Liver (tissue), 9 donors: ENCODE data around the gene ACYP2. TPM values are rescaled to one million over a fixed set of nuclear protein-coding genes. Genes with fewer than 3 reads are reported as not detected.
A peak's percentile ranks its signal among the peaks of the same experiment; 100 is the strongest.
"Not testable (repeated sequence)": the region's sequence is repeated elsewhere in the genome, so short reads cannot be mapped to it uniquely, and the experiment has no call there.

Experiments used
- DNase-seq: peaks from one replicate; pipeline ENCODE4 v3.0.0-alpha.2; 2017; ENCODE audit warnings: low spot score
- H3K27ac ChIP-seq, 2 donors: one replicate each; pipeline ENCODE4 v1.7.0; 2013; ENCODE audit warnings: inconsistent platforms in 2 of 2, low read length in 2 of 2, control low read depth in 1 of 2, low read depth in 1 of 2, mild to moderate bottlenecking in 1 of 2
- H3K27me3 ChIP-seq, 4 donors: one replicate each; pipeline versions ENCODE4 v1.6.1 to v1.7.0; 2013; ENCODE audit warnings: low read length in 3 of 4, inconsistent platforms in 1 of 4, mild to moderate bottlenecking in 1 of 4, moderate library complexity in 1 of 4; ENCODE audit not compliant: control insufficient read depth in 4 of 4, insufficient read depth in 4 of 4
- H3K36me3 ChIP-seq, 4 donors: one replicate each; pipeline versions ENCODE4 v1.6.1 to v1.7.0; 2013; ENCODE audit warnings: low read length in 3 of 4, mild to moderate bottlenecking in 3 of 4, low read depth in 1 of 4, moderate library complexity in 1 of 4; ENCODE audit not compliant: control insufficient read depth in 4 of 4, insufficient read depth in 3 of 4
- H3K4me1 ChIP-seq, 4 donors: one replicate each; pipeline versions ENCODE4 v1.6.1 to v1.7.0; 2013; ENCODE audit warnings: low read length in 3 of 4, mild to moderate bottlenecking in 3 of 4, moderate library complexity in 1 of 4; ENCODE audit not compliant: control insufficient read depth in 4 of 4, insufficient read depth in 4 of 4
- H3K4me3 ChIP-seq, 3 donors: one replicate each; pipeline versions ENCODE4 v1.6.1 to v1.7.0; 2013; ENCODE audit warnings: low read length in 3 of 3, control low read depth in 1 of 3, low read depth in 1 of 3, mild to moderate bottlenecking in 1 of 3
- H3K9ac ChIP-seq, 2 donors: one replicate each; pipeline ENCODE4 v1.7.0; 2013; ENCODE audit warnings: low read length in 2 of 2, mild to moderate bottlenecking in 2 of 2, moderate library complexity in 2 of 2, control low read depth in 1 of 2, low read depth in 1 of 2
- H3K9me3 ChIP-seq, 4 donors: one replicate each; pipeline versions ENCODE4 v1.6.1 to v1.7.0; 2013; ENCODE audit warnings: low read length in 3 of 4; ENCODE audit not compliant: control insufficient read depth in 4 of 4
- EGR1 ChIP-seq, 2 donors: IDR thresholded peaks; 2 replicates each; pipeline ENCODE4 v1.6.1; 2016 to 2018; ENCODE audit warnings: antibody characterized with exemption in 2 of 2, low read depth in 2 of 2
- FOXA1 ChIP-seq: IDR thresholded peaks from 2 replicates; pipeline ENCODE4 v1.6.1; 2016; ENCODE audit warnings: antibody characterized with exemption
- FOXA2 ChIP-seq: IDR thresholded peaks from 2 replicates; pipeline ENCODE4 v1.6.1; 2016; ENCODE audit warnings: antibody characterized with exemption
- GABPA ChIP-seq, 2 donors: IDR thresholded peaks in 1 of 2; conservative IDR thresholded peaks in 1 of 2; 2 replicates each; pipeline ENCODE4 v1.6.1; 2016; ENCODE audit warnings: antibody characterized with exemption in 2 of 2, mild to moderate bottlenecking in 1 of 2, moderate library complexity in 1 of 2
- HNF4A ChIP-seq, 2 donors: conservative IDR thresholded peaks; 2 replicates each; pipeline ENCODE4 v1.6.1; 2016; ENCODE audit warnings: antibody characterized with exemption in 2 of 2, mild to moderate bottlenecking in 2 of 2
- HNF4G ChIP-seq: IDR thresholded peaks from 2 replicates; pipeline ENCODE4 v1.6.1; 2016; ENCODE audit warnings: antibody characterized with exemption
- JUND ChIP-seq, 2 donors: IDR thresholded peaks; 2 replicates each; pipeline ENCODE4 v1.6.1; 2016; ENCODE audit warnings: antibody characterized with exemption in 2 of 2
- NR2F2 ChIP-seq: IDR thresholded peaks from 2 replicates; pipeline ENCODE4 v1.6.1; 2016; ENCODE audit warnings: antibody characterized with exemption
- RAD21 ChIP-seq, 2 donors: IDR thresholded peaks; 2 replicates each; pipeline ENCODE4 v1.6.1; 2016; ENCODE audit warnings: antibody characterized with exemption in 2 of 2, mild to moderate bottlenecking in 2 of 2
- RXRA ChIP-seq, 2 donors: IDR thresholded peaks; 2 replicates each; pipeline ENCODE4 v1.6.1; 2017 to 2018; ENCODE audit warnings: antibody characterized with exemption in 2 of 2, mild to moderate bottlenecking in 1 of 2
- TAF1 ChIP-seq: conservative IDR thresholded peaks from 2 replicates; pipeline ENCODE4 v1.6.1; 2016; ENCODE audit warnings: antibody characterized with exemption, mild to moderate bottlenecking
- WGBS: extraction: QIAGEN DNeasy Blood & Tissue Kit; methylation state at CpG from one replicate; pipeline ENCODE4 v1.1.7; 2013; 5-methylcytosine and 5-hydroxymethylcytosine counted together
- polyA plus RNA-seq, 2 donors: library from polyadenylated mRNA; stranded (reverse) in 1 of 2; unstranded in 1 of 2; fragments of 200-250 nt in 1 of 2; fragments of >200 nt in 1 of 2; fragmentation: Nextera tagmentation in 1 of 2; extraction: Ambion mirVana in 1 of 2; gene quantifications; one replicate each; pipeline versions ENCODE4 v1.2.1 to v1.2.3, GENCODE V29; 2013 to 2015
- total RNA-seq, 2 donors: library from RNA; depleted of rRNA; stranded (reverse); fragments of >200 nt; gene quantifications; one replicate each; pipeline ENCODE4 v1.2.3, GENCODE V29; 2014
- TF ChIP-seq, protein P1 (sequence below): fragments of 150-350 bp; IDR thresholded peaks from 2 replicates; pipeline ENCODE4 v1.5.1; 2017; ENCODE audit warnings: improper control_type of control experiment, low read depth, low read length; ENCODE audit not compliant: missing input control
- TF ChIP-seq, protein P2 (sequence below): IDR thresholded peaks from 2 replicates; pipeline ENCODE4 v1.6.1; 2016; ENCODE audit warnings: antibody characterized with exemption, mild to moderate bottlenecking
- TF ChIP-seq, protein P3 (sequence below): IDR thresholded peaks from 2 replicates; pipeline ENCODE4 v1.6.1; 2016; ENCODE audit warnings: antibody characterized with exemption
- TF ChIP-seq, protein P4 (sequence below): IDR thresholded peaks from 2 replicates; pipeline ENCODE4 v1.6.1; 2016; ENCODE audit warnings: antibody characterized with exemption
- donor health status: healthy.
- donor health status: healthy.
- donor health status: healthy.
- donor health status: healthy.
- donor health status: healthy.

The ACYP2 gene
- total and polyA plus RNA-seq, 4 donors, result 13.1 to 44.3 (median 15.4) TPM

DNA sequence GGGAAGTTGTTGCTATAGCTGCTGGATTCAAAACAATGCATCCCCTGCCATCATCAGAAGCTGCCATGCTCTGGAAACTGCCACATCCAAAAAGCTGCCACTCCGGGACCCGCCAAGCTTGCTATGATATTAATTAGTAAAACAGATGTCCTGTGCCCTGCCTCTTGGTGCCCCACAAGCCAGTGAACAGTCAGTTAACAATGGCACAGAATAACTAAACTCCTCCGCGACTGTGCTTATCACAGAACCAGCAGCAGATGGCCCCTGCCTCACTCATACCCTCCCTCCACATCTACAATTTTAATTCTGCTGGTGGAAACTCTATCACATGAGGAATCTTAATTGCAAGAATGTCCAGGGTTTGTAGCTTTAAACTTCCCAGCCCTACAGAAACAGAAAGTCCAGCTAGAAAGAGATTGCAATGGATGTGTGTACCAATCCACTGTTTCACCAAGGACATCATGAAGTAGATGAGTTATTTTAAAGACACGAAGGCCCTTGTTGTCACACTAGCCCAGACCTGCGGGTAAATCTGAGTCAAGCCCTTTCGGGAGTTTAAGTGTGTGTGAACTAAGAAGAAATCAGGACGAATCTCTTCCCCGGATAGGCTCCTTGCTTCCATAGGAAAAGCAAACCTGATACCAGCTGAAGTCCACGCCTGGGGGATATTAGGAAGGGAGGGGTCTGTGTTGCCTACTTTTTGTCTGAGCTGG is 7.4 kb upstream of the ACYP2 start:
- WGBS, result 89% methylated on average over 10 of the region's 10 CpGs
- Histone ChIP-seq H3K36me3 (no peaks in the 10 kb centered on the region), H3K4me3 (peak overlapping the region in 1 of 3 donors; percentile 20), H3K9me3 (no peaks in the 10 kb centered on the region), H3K27me3 (no peaks in the 10 kb centered on the region), H3K27ac (peak overlapping the region; percentile 38 to 63), H3K4me1 (peaks cover 2 to 26% (median 18%) of the 10 kb centered on the region in 4 donors), H3K9ac (peak overlapping the region in 1 of 2 donors; percentile 28)
- TF ChIP-seq FOXA1 (no peak), HNF4G (no peak), NR2F2 (no peak), EGR1 (IDR thresholded peaks at IDR 0.05; ENCODE audit: low read depth in 2 of 2) (no peak), HNF4A (conservative IDR thresholded peaks at IDR 0.05) (no peak), FOXA2 (no peak), JUND (IDR thresholded peaks at IDR 0.05) (no peak), RAD21 (IDR thresholded peaks at IDR 0.05) (no peak), GABPA (IDR thresholded peaks at IDR 0.05 in 1 of 2, conservative IDR thresholded peaks at IDR 0.05 in 1 of 2) (no peak), RXRA (IDR thresholded peaks at IDR 0.05) (no peak)
- TF ChIP-seq, protein P1, sequence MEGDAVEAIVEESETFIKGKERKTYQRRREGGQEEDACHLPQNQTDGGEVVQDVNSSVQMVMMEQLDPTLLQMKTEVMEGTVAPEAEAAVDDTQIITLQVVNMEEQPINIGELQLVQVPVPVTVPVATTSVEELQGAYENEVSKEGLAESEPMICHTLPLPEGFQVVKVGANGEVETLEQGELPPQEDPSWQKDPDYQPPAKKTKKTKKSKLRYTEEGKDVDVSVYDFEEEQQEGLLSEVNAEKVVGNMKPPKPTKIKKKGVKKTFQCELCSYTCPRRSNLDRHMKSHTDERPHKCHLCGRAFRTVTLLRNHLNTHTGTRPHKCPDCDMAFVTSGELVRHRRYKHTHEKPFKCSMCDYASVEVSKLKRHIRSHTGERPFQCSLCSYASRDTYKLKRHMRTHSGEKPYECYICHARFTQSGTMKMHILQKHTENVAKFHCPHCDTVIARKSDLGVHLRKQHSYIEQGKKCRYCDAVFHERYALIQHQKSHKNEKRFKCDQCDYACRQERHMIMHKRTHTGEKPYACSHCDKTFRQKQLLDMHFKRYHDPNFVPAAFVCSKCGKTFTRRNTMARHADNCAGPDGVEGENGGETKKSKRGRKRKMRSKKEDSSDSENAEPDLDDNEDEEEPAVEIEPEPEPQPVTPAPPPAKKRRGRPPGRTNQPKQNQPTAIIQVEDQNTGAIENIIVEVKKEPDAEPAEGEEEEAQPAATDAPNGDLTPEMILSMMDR, result no peak
- TF ChIP-seq, protein P2, sequence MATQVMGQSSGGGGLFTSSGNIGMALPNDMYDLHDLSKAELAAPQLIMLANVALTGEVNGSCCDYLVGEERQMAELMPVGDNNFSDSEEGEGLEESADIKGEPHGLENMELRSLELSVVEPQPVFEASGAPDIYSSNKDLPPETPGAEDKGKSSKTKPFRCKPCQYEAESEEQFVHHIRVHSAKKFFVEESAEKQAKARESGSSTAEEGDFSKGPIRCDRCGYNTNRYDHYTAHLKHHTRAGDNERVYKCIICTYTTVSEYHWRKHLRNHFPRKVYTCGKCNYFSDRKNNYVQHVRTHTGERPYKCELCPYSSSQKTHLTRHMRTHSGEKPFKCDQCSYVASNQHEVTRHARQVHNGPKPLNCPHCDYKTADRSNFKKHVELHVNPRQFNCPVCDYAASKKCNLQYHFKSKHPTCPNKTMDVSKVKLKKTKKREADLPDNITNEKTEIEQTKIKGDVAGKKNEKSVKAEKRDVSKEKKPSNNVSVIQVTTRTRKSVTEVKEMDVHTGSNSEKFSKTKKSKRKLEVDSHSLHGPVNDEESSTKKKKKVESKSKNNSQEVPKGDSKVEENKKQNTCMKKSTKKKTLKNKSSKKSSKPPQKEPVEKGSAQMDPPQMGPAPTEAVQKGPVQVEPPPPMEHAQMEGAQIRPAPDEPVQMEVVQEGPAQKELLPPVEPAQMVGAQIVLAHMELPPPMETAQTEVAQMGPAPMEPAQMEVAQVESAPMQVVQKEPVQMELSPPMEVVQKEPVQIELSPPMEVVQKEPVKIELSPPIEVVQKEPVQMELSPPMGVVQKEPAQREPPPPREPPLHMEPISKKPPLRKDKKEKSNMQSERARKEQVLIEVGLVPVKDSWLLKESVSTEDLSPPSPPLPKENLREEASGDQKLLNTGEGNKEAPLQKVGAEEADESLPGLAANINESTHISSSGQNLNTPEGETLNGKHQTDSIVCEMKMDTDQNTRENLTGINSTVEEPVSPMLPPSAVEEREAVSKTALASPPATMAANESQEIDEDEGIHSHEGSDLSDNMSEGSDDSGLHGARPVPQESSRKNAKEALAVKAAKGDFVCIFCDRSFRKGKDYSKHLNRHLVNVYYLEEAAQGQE, result no peak
- no peak for DNase-seq

DNA sequence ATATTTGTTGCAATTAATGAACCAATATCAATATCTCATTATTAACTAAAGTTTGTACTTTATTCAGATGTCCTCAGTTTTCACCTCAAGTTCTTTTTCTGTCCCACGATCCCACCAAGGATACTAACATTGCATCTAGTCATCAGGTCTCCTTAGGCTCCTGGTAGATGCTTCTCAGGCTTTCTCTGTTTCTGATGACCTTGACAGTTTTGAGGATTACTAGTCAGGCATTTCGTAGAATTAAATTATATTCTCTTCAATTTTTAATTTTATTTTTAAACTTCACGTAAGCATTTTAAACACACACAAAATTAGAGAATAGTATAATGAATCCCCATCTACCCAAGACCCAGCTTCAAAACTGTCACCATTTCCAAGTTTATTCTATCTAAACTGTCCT is 5.6 kb upstream of the ACYP2 start:
- 92% methylated on average over 3 of the region's 3 CpGs for WGBS
- peaks cover 0 to 25% (median 16%) of the 10 kb centered on the region in 4 donors for H3K4me1 ChIP-seq
- H3K9ac ChIP-seq, result no peak overlapping the region
- DNase-seq, result no peak
- H3K36me3 ChIP-seq, result no peaks in the 10 kb centered on the region
- TF ChIP-seq, protein P3, sequence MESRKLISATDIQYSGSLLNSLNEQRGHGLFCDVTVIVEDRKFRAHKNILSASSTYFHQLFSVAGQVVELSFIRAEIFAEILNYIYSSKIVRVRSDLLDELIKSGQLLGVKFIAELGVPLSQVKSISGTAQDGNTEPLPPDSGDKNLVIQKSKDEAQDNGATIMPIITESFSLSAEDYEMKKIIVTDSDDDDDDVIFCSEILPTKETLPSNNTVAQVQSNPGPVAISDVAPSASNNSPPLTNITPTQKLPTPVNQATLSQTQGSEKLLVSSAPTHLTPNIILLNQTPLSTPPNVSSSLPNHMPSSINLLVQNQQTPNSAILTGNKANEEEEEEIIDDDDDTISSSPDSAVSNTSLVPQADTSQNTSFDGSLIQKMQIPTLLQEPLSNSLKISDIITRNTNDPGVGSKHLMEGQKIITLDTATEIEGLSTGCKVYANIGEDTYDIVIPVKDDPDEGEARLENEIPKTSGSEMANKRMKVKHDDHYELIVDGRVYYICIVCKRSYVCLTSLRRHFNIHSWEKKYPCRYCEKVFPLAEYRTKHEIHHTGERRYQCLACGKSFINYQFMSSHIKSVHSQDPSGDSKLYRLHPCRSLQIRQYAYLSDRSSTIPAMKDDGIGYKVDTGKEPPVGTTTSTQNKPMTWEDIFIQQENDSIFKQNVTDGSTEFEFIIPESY, result no peak
- TF ChIP-seq HNF4G (no peak), GABPA (IDR thresholded peaks at IDR 0.05 in 1 of 2, conservative IDR thresholded peaks at IDR 0.05 in 1 of 2) (no peak), EGR1 (IDR thresholded peaks at IDR 0.05; ENCODE audit: low read depth in 2 of 2) (no peak), HNF4A (conservative IDR thresholded peaks at IDR 0.05) (no peak), TAF1 (no peak), RAD21 (IDR thresholded peaks at IDR 0.05) (no peak), NR2F2 (no peak)
- TF ChIP-seq, protein P4, sequence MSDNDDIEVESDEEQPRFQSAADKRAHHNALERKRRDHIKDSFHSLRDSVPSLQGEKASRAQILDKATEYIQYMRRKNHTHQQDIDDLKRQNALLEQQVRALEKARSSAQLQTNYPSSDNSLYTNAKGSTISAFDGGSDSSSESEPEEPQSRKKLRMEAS, result no peak
- TF ChIP-seq, protein P2, result no peak
- H3K27me3 ChIP-seq, result no peaks in the 10 kb centered on the region
- H3K27ac ChIP-seq, result no peak overlapping the region
- H3K9me3 ChIP-seq, result no peaks in the 10 kb centered on the region
- H3K4me3 ChIP-seq, result no peak overlapping the region

DNA sequence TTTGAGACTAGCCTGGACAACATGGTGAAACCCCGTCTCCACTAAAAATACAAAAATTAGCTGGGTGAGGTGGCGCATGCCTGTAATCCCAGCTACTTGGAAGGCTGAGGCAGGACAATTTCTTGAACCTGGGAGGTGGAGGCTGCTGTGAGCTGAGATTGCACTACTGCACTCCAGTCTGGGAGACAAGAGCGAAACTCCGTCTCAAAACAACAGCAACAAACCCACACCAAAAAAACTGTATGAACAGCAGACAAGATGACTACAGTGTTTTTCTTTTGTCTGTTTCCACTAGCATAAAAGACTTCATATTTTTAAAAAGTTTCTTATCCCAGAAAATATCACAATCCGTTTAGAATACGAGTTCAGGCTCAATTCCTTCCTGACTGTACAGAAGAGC is 936 bp upstream of the ACYP2 start:
- H3K4me1 ChIP-seq, H3K27me3 ChIP-seq, H3K9me3 ChIP-seq, H3K9ac ChIP-seq, H3K36me3 ChIP-seq, DNase-seq: not testable (repeated sequence)
- Histone ChIP-seq H3K4me3 (peak overlapping the region in 1 of 3 donors; percentile 69), H3K27ac (peak overlapping the region in 1 of 2 donors; percentile 4)
- WGBS, result 92% methylated on average over 6 of the region's 6 CpGs
